GM12878 (cell line): Measurements from ENCODE around the gene PRDM16. TPM values are rescaled to one million over a fixed set of nuclear protein-coding genes. Genes with fewer than 3 reads are reported as not detected.

Experiments used
- ATAC-seq: fragments of 200-7000 bp; cut with Tn5 transposase; 3 replicates; pipeline ENCODE4 v1.9.1; 2020; ENCODE audit warnings: mild to moderate bottlenecking, moderate library complexity
- BruUV-seq: library from RNA; stranded (reverse); fragments of 400-500 nt; replicated peaks from 2 replicates; lab custom pipeline; 2021; lab: Mats Ljungman, UMichigan
- CTCF ChIA-PET: fragments of 300-600 bp; sonication (Branson Sonifier 250); formaldehyde crosslinking; extraction: SDS; loops from one replicate; lab custom pipeline; 2021; ENCODE audit warnings: inconsistent platforms; lab: Yijun Ruan, JAX
- POLR2A ChIA-PET: fragments of 350-600 bp; formaldehyde crosslinking; extraction: SDS; loops from one replicate; lab custom pipeline; 2021; ENCODE audit warnings: inconsistent platforms; lab: Charles Lee
- RAD21 ChIA-PET: fragments of 300-600 bp; sonication (Branson Sonifier 250); formaldehyde crosslinking; loops from one replicate; lab custom pipeline; 2023; ENCODE audit warnings: antibody characterized with exemption; ENCODE audit not compliant: unreplicated experiment; lab: Charles Lee
- SMC1A ChIA-PET: fragments of 300-600 bp; sonication (Branson Sonifier 250); formaldehyde crosslinking; loops from one replicate; lab custom pipeline; 2023; ENCODE audit not compliant: unreplicated experiment, uncharacterized antibody; lab: Charles Lee
- DNase-seq: peaks from one replicate; pipeline ENCODE4 v3.0.0-alpha.2; 2011; ENCODE audit warnings: low read depth, low spot score
- FAIRE-seq: peaks from 3 replicates; lab custom pipeline; 2011; peaks lifted over from hg19 to GRCh38; lab: Jason Lieb, UNC
- H2AFZ ChIP-seq: 2 replicates; pipeline ENCODE4 v1.6.0; 2011; ENCODE audit warnings: low read depth, low read length, control low read depth; ENCODE audit not compliant: control insufficient read depth
- H3K27ac ChIP-seq: 2 replicates; pipeline ENCODE4 v1.5.1; 2011; ENCODE audit warnings: control low read depth; ENCODE audit not compliant: control insufficient read depth, insufficient read depth
- H3K27me3 ChIP-seq, 2 experiments: replicated peaks in 1 of 2; 2 replicates each; pipeline versions ENCODE4 v1.6.0 to v1.6.1; 2011; ENCODE audit warnings: low read length in 1 of 2; ENCODE audit not compliant: control insufficient read depth in 2 of 2, insufficient read depth in 2 of 2
- H3K36me3 ChIP-seq, 2 experiments: 2 replicates each; pipeline ENCODE4 v1.5.1; 2011; ENCODE audit warnings: low read length in 1 of 2; ENCODE audit not compliant: control insufficient read depth in 2 of 2, insufficient read depth in 2 of 2
- H3K4me1 ChIP-seq: 2 replicates; pipeline ENCODE4 v1.6.1; 2011; ENCODE audit warnings: mild to moderate bottlenecking, low read length, moderate library complexity, mixed read lengths; ENCODE audit not compliant: control insufficient read depth, insufficient read depth
- H3K4me2 ChIP-seq: 2 replicates; pipeline ENCODE4 v1.6.0; 2011; ENCODE audit warnings: control low read depth; ENCODE audit not compliant: control insufficient read depth, insufficient read depth
- H3K4me3 ChIP-seq: fragments of 200-600 bp; sonication (generic); 2 replicates; pipeline ENCODE4 v1.5.1; 2016
- H3K79me2 ChIP-seq: 2 replicates; pipeline ENCODE4 v1.6.0; 2011; ENCODE audit warnings: low read length; ENCODE audit not compliant: control insufficient read depth, insufficient read depth
- H3K9ac ChIP-seq: 2 replicates; pipeline ENCODE4 v1.8.0; 2011; ENCODE audit warnings: low read length, control low read depth, mixed read lengths; ENCODE audit not compliant: control insufficient read depth, insufficient read depth
- H3K9me3 ChIP-seq: replicated peaks from 3 replicates; pipeline ENCODE4 v1.5.1; 2011; ENCODE audit warnings: mild to moderate bottlenecking, low read length; ENCODE audit not compliant: control insufficient read depth, insufficient read depth
- H4K20me1 ChIP-seq: 2 replicates; pipeline ENCODE4 v1.6.0; 2011; ENCODE audit not compliant: control insufficient read depth, insufficient read depth
- CBFB ChIP-seq: IDR thresholded peaks from 2 replicates; pipeline ENCODE4 v1.6.1; 2016; ENCODE audit warnings: antibody characterized with exemption, low read depth
- GABPA ChIP-seq: IDR thresholded peaks from 2 replicates; pipeline ENCODE4 v1.6.1; 2014; ENCODE audit warnings: antibody characterized with exemption, low read depth, mild to moderate bottlenecking, inconsistent platforms
- KDM1A ChIP-seq: fragments of 200-600 bp; sonication (generic); IDR thresholded peaks from 2 replicates; pipeline ENCODE4 v1.6.1; 2016; ENCODE audit warnings: borderline replicate concordance
- MYC ChIP-seq: IDR thresholded peaks from 2 replicates; pipeline ENCODE4 v1.6.1; 2011; ENCODE audit warnings: mild to moderate bottlenecking, low read length, moderate library complexity, inconsistent platforms; ENCODE audit not compliant: insufficient read depth, insufficient replicate concordance, insufficient read length, severe bottlenecking
- NR2F1 ChIP-seq: fragments of 450-650 bp; conservative IDR thresholded peaks from 2 replicates; pipeline ENCODE4 v1.6.1; 2017; ENCODE audit warnings: mild to moderate bottlenecking
- PAX8 ChIP-seq: fragments of 450-650 bp; IDR thresholded peaks from 2 replicates; pipeline ENCODE4 v1.6.1; 2017; ENCODE audit warnings: mild to moderate bottlenecking, moderate library complexity
- POU2F2 ChIP-seq: IDR thresholded peaks from 3 replicates; pipeline ENCODE4 v1.6.1; 2011; ENCODE audit warnings: low read depth, mild to moderate bottlenecking, low read length, borderline replicate concordance
- ZZZ3 ChIP-seq: IDR thresholded peaks from 2 replicates; pipeline ENCODE4 v1.6.1; 2011; ENCODE audit warnings: low read depth; ENCODE audit not compliant: control insufficient read depth, insufficient read length
- WGBS: methylation state at CpG from one replicate; pipeline ENCODE4 v1.1.6; 2016; ENCODE audit warnings: low lambda C conversion rate; ENCODE audit not compliant: insufficient replicate concordance, insufficient coverage; ENCODE audit errors: missing lambda C conversion rate; 5-methylcytosine and 5-hydroxymethylcytosine counted together
- in situ Hi-C: fragments of 300-500 bp; cut with MboI; formaldehyde crosslinking; loops from 9 replicates; pipeline ENCODE4 v1.14.3; 2018; ENCODE audit warnings: mixed read lengths
- intact Hi-C: fragments of 100-400 bp; cut with micrococcal nuclease; formaldehyde crosslinking; loops from one replicate; pipeline ENCODE4 v1.14.2; 2022; ENCODE audit not compliant: unreplicated experiment
- polyA plus RNA-seq, 11 experiments: library from polyadenylated mRNA; depleted of rRNA in 4 of 11; unstranded in 6 of 11; stranded (reverse) in 5 of 11; fragments of >200 nt; fragmentation: Nextera tagmentation in 4 of 11; fragmentation: Illumina TruSeq in 1 of 11; extraction: Ambion mirVana in 4 of 11; extraction: Trizol in 1 of 11; gene quantifications; 1 replicate in 1 of 11; 2 replicates in 10 of 11; pipeline versions ENCODE4 v1.2.1 to v1.2.3, GENCODE V29; 2011 to 2016; ENCODE audit warnings: inconsistent platforms in 2 of 11, missing spikeins in 2 of 11, low read depth in 1 of 11
- total RNA-seq, 4 experiments: library from RNA; depleted of rRNA in 3 of 4; stranded (reverse); fragments of >200 nt in 3 of 4; fragmentation: Illumina TruSeq in 1 of 4; extraction: Trizol in 1 of 4; gene quantifications; 2 replicates each; pipeline versions ENCODE4 v1.2.1 to v1.2.3, GENCODE V29; 2013 to 2021
- TF ChIP-seq, protein P1 (sequence below): IDR thresholded peaks from 2 replicates; pipeline ENCODE4 v1.6.1; 2012; ENCODE audit warnings: improper control_type of control experiment, low read depth, low read length; ENCODE audit not compliant: insufficient replicate concordance
- TF ChIP-seq, protein P2 (sequence below): IDR thresholded peaks from 2 replicates; pipeline ENCODE4 v1.6.1; 2011; ENCODE audit warnings: low read depth, low read length, improper control_type of control experiment, borderline replicate concordance
- TF ChIP-seq, protein P3 (sequence below): fragments of 450-650 bp; IDR thresholded peaks from 2 replicates; pipeline ENCODE4 v1.6.1; 2014; ENCODE audit warnings: mild to moderate bottlenecking

Gene PRDM16
- total and polyA plus RNA-seq, 10 of the 15 experiments (the other 5 are each of a cell fraction or from before 2014, with no cell fraction given) = 0.03 TPM; not detected in 9

DNA sequence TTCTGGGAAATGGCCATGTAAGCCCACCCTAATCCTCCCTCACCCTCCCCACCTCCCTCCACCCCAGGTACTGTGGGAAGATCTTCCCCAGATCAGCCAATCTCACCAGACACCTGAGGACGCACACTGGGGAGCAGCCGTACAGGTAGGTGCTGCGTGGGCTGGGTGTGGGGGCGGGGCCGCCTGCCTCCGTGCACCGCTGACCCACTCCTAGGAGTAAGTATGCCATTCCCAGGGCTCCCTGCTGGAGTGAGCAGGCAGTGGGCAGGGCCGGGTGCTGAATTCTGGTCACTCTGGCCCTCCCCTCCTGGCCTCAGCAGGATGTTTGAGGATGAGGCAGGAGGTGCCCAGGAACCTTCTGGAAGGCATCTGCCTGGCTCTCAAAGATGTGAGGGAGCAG, 349.6 kb downstream of the PRDM16 start (continued):
- TF ChIP-seq, protein P1, sequence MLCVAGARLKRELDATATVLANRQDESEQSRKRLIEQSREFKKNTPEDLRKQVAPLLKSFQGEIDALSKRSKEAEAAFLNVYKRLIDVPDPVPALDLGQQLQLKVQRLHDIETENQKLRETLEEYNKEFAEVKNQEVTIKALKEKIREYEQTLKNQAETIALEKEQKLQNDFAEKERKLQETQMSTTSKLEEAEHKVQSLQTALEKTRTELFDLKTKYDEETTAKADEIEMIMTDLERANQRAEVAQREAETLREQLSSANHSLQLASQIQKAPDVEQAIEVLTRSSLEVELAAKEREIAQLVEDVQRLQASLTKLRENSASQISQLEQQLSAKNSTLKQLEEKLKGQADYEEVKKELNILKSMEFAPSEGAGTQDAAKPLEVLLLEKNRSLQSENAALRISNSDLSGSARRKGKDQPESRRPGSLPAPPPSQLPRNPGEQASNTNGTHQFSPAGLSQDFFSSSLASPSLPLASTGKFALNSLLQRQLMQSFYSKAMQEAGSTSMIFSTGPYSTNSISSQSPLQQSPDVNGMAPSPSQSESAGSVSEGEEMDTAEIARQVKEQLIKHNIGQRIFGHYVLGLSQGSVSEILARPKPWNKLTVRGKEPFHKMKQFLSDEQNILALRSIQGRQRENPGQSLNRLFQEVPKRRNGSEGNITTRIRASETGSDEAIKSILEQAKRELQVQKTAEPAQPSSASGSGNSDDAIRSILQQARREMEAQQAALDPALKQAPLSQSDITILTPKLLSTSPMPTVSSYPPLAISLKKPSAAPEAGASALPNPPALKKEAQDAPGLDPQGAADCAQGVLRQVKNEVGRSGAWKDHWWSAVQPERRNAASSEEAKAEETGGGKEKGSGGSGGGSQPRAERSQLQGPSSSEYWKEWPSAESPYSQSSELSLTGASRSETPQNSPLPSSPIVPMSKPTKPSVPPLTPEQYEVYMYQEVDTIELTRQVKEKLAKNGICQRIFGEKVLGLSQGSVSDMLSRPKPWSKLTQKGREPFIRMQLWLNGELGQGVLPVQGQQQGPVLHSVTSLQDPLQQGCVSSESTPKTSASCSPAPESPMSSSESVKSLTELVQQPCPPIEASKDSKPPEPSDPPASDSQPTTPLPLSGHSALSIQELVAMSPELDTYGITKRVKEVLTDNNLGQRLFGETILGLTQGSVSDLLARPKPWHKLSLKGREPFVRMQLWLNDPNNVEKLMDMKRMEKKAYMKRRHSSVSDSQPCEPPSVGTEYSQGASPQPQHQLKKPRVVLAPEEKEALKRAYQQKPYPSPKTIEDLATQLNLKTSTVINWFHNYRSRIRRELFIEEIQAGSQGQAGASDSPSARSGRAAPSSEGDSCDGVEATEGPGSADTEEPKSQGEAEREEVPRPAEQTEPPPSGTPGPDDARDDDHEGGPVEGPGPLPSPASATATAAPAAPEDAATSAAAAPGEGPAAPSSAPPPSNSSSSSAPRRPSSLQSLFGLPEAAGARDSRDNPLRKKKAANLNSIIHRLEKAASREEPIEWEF = no peak
- no peak for TF ChIP-seq PAX8
- no peak for TF ChIP-seq KDM1A
- TF ChIP-seq, all 136 proteins: peak for 0

DNA sequence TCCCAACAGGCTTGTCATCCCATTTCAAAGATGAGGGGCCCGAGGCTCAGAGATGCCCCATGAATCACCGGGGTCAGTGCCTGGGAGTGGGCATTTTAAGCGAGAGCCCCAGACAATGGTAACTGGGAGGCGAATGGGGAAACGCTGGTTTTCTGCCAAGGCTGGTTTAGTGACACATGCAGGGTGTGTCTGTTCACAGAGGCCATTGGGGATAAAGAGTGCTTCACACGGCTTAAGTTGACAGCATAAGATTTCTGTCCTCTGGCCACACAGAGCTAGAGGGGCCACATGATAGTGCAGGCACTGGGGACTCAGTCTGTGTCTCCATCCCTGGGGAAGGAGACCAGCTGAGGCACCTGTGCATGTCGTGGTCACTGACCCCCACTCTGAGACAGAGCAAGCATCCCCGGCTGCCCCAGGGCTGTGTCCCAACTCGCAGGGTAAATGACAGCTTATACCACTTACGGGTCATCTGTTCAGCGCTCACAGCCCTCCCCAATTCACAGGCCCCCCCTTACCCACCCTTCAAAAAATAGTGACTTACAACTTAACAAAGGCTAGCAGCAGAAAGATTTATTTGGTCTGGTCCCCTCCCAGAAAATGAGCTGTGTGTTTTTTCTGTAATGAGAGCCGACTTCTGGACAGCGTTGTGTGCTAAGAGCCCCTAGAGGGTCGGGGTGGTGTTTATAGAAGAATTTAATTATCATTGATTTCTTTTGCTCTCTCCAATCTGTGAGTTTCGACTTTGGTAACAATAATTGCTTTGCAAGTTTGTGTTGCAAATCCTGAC, 350.6 kb downstream of the PRDM16 start:
- Histone ChIP-seq H3K36me3 (no peaks in the 10 kb centered on the region), H3K4me3 (no peak overlapping the region), H3K79me2 (no peaks in the 10 kb centered on the region), H3K4me1 (no peaks in the 10 kb centered on the region), H3K9me3 (peaks cover 3% of the 10 kb centered on the region; the same call in 1 of the 3 replicates), H3K4me2 (no peak overlapping the region), H3K9ac (no peak overlapping the region), H3K27ac (no peak overlapping the region), H3K27me3 (no peaks in the 10 kb centered on the region; a peak in 2 of 4 replicates), H4K20me1 (no peaks in the 10 kb centered on the region), H2AFZ (no peak overlapping the region)
- ChIA-PET CTCF (no interaction called here), POLR2A (no interaction called here), RAD21 (no interaction called here), SMC1A (no interaction called here)
- DNase-seq (no peak), FAIRE-seq (no peak), ATAC-seq (no peak)
- intact Hi-C loops (loop anchor here (5.0 kb wide), 2 partner anchors 862 to 1222 kb away; partner anchors contain the start of gene TNFRSF14), in situ Hi-C loops (loop anchor here (10.0 kb wide), 1 partner anchor 1225 kb away; the partner anchor contains the start of gene FAAP20)
- whole genome bisulfite sequencing = 26% methylated on average over 15 of the region's 15 CpGs
- BruUV-seq = no TSS peak
- TF ChIP-seq GABPA (no peak), CBFB (no peak), MYC (no peak), ZZZ3 (no peak), POU2F2 (no peak), NR2F1 (no peak)
- TF ChIP-seq, protein P2, sequence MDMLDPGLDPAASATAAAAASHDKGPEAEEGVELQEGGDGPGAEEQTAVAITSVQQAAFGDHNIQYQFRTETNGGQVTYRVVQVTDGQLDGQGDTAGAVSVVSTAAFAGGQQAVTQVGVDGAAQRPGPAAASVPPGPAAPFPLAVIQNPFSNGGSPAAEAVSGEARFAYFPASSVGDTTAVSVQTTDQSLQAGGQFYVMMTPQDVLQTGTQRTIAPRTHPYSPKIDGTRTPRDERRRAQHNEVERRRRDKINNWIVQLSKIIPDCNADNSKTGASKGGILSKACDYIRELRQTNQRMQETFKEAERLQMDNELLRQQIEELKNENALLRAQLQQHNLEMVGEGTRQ = no peak
- TF ChIP-seq, protein P3, sequence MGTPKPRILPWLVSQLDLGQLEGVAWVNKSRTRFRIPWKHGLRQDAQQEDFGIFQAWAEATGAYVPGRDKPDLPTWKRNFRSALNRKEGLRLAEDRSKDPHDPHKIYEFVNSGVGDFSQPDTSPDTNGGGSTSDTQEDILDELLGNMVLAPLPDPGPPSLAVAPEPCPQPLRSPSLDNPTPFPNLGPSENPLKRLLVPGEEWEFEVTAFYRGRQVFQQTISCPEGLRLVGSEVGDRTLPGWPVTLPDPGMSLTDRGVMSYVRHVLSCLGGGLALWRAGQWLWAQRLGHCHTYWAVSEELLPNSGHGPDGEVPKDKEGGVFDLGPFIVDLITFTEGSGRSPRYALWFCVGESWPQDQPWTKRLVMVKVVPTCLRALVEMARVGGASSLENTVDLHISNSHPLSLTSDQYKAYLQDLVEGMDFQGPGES = no peak
